Astrocyte (in vitro differentiated cells and primary cell): ENCODE results near the gene ENO3. TPM values are rescaled to one million over a fixed set of nuclear protein-coding genes. Genes with fewer than 3 reads are reported as not detected.
"Not testable (repeated sequence)": the region's sequence is repeated elsewhere in the genome, so short reads cannot be mapped to it uniquely, and the experiment has no call there.

Source experiments
- DNase-seq: peaks from one replicate; pipeline ENCODE4 v3.0.0-alpha.2; 2010; ENCODE audit warnings: low read depth
- FAIRE-seq: peaks from 2 replicates; lab custom pipeline; 2011; peaks lifted over from hg19 to GRCh38; lab: Jason Lieb, UNC
- H2AFZ ChIP-seq: 2 replicates; pipeline ENCODE4 v1.6.0; 2012; ENCODE audit warnings: low read depth, low read length, inconsistent platforms
- H3K27ac ChIP-seq: 2 replicates; pipeline ENCODE4 v1.5.1; 2011; ENCODE audit warnings: low read depth, low read length, inconsistent platforms
- H3K27me3 ChIP-seq: 2 replicates; pipeline ENCODE4 v1.6.0; 2011; ENCODE audit warnings: low read length, inconsistent platforms; ENCODE audit not compliant: insufficient read depth
- H3K36me3 ChIP-seq: 2 replicates; pipeline ENCODE4 v1.5.1; 2011; ENCODE audit warnings: low read length, inconsistent platforms; ENCODE audit not compliant: insufficient read depth
- H3K4me1 ChIP-seq: 2 replicates; pipeline ENCODE4 v1.5.1; 2011; ENCODE audit warnings: low read length, inconsistent platforms; ENCODE audit not compliant: insufficient read depth
- H3K4me2 ChIP-seq: 2 replicates; pipeline ENCODE4 v1.6.0; 2012; ENCODE audit warnings: low read length, inconsistent platforms
- H3K4me3 ChIP-seq: 2 replicates; pipeline ENCODE4 v1.5.1; 2011; ENCODE audit warnings: low read depth, mild to moderate bottlenecking, low read length, inconsistent platforms; ENCODE audit not compliant: insufficient read depth
- H3K79me2 ChIP-seq: 2 replicates; pipeline ENCODE4 v1.6.0; 2012; ENCODE audit warnings: mild to moderate bottlenecking, low read length, inconsistent platforms; ENCODE audit not compliant: insufficient read depth
- H3K9ac ChIP-seq: 2 replicates; pipeline ENCODE4 v1.6.0; 2012; ENCODE audit warnings: mild to moderate bottlenecking, low read length, inconsistent platforms
- H3K9me3 ChIP-seq: 2 replicates; pipeline ENCODE4 v1.5.1; 2012; ENCODE audit warnings: low read depth, mild to moderate bottlenecking, low read length, inconsistent platforms; ENCODE audit not compliant: insufficient read depth
- H4K20me1 ChIP-seq: 2 replicates; pipeline ENCODE4 v1.6.0; 2012; ENCODE audit warnings: low read length, inconsistent platforms; ENCODE audit not compliant: insufficient read depth
- H3K27ac Mint-ChIP-seq: one replicate; pipeline ENCODE4 v1.8.0; 2021; ENCODE audit warnings: mild to moderate bottlenecking, mixed read lengths; ENCODE audit not compliant: unreplicated experiment
- H3K27me3 Mint-ChIP-seq: one replicate; pipeline ENCODE4 v1.8.0; 2021; ENCODE audit warnings: low read depth, mixed read lengths; ENCODE audit not compliant: unreplicated experiment
- H3K36me3 Mint-ChIP-seq: one replicate; pipeline ENCODE4 v1.8.0; 2021; ENCODE audit warnings: low read depth, mixed read lengths; ENCODE audit not compliant: unreplicated experiment
- H3K4me1 Mint-ChIP-seq: one replicate; pipeline ENCODE4 v1.8.0; 2021; ENCODE audit warnings: low read depth, mixed read lengths; ENCODE audit not compliant: unreplicated experiment
- H3K4me3 Mint-ChIP-seq: one replicate; pipeline ENCODE4 v1.8.0; 2021; ENCODE audit warnings: mild to moderate bottlenecking, moderate library complexity, mixed read lengths; ENCODE audit not compliant: unreplicated experiment
- H3K9me3 Mint-ChIP-seq: one replicate; pipeline ENCODE4 v1.8.0; 2021; ENCODE audit warnings: mild to moderate bottlenecking, mixed read lengths; ENCODE audit not compliant: unreplicated experiment
- EZH2 ChIP-seq: IDR thresholded peaks from 2 replicates; pipeline ENCODE4 v1.6.1; 2012; ENCODE audit warnings: mild to moderate bottlenecking, low read length, inconsistent platforms; ENCODE audit not compliant: insufficient read depth
- total RNA-seq: library from RNA; stranded (reverse); gene quantifications from 2 replicates; pipeline ENCODE4 v1.2.1, GENCODE V29; 2021
- TF ChIP-seq, protein P1 (sequence below): IDR thresholded peaks from 2 replicates; pipeline ENCODE4 v1.5.1; 2011; ENCODE audit warnings: low read depth, mild to moderate bottlenecking, inconsistent platforms, low read length, moderate library complexity; ENCODE audit not compliant: insufficient read depth

Gene ENO3
- total RNA-seq, 1 donor from 2014 or later, result 20.4 TPM

DNA sequence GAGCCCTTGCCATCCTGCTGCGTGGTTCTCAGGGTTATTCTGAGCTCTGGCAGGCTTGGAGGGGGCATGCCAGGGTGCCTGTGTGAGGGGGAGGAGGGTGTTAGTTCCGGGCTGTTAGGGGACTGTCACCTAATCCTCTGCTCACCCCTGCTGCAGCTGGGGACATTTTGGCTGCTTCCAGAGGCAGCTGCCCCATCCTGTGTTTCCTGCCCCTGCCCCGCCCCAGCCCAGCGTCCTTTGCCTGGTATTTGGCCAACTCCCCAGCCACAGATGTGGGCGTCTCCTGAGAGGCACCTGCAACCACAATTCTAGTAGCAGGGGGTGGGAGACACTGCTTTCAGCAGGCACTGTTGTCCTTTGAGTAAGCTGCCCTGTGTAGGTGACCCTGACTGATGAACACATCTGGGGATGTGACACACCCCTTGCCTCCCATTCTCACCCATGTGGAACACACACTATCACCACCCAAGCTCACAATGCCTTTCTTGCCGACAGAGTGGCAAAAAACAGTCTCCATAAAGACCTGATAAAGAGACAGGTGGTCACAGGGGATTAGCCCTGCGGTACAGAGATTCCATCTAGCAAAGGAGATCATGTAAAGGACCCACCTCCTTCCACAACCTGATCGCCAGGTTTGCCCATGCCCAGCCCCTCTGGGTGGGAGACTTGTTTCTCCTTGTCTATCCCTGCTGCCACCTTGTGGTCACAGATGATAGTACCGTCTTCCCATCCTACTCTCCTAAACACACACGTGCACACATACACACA lies 47.7 kb upstream of the ENO3 start, which contains the start of gene CHRNE:
Gene CHRNE (minus strand): TSS at position 48 of the 768 bp plus-strand sequence. CDS start 35 bp downstream, at position 13.
- H2AFZ ChIP-seq, result no peak within 1 kb of the TSS
- Mint-ChIP-seq H3K27ac (no peak within 1 kb of the TSS), H3K4me3 (no peak within 1 kb of the TSS), H3K36me3 (peaks cover 16% of the 10 kb centered on the region), H3K9me3 (no peaks in the 10 kb centered on the region), H3K27me3 (no peaks in the 10 kb centered on the region), H3K4me1 (peaks cover 2% of the 10 kb centered on the region)
- no peaks in the 10 kb centered on the region for H3K36me3 ChIP-seq
- no peak within 1 kb of the TSS for H3K4me2 ChIP-seq
- no peak within 1 kb of the TSS for H3K27ac ChIP-seq
- H4K20me1 ChIP-seq, result peaks cover 4% of the 10 kb centered on the region
- no peaks in the 10 kb centered on the region for H3K9me3 ChIP-seq
- peaks cover 6% of the 10 kb centered on the region for H3K4me1 ChIP-seq
- TF ChIP-seq EZH2, result no peak
- TF ChIP-seq, protein P1, sequence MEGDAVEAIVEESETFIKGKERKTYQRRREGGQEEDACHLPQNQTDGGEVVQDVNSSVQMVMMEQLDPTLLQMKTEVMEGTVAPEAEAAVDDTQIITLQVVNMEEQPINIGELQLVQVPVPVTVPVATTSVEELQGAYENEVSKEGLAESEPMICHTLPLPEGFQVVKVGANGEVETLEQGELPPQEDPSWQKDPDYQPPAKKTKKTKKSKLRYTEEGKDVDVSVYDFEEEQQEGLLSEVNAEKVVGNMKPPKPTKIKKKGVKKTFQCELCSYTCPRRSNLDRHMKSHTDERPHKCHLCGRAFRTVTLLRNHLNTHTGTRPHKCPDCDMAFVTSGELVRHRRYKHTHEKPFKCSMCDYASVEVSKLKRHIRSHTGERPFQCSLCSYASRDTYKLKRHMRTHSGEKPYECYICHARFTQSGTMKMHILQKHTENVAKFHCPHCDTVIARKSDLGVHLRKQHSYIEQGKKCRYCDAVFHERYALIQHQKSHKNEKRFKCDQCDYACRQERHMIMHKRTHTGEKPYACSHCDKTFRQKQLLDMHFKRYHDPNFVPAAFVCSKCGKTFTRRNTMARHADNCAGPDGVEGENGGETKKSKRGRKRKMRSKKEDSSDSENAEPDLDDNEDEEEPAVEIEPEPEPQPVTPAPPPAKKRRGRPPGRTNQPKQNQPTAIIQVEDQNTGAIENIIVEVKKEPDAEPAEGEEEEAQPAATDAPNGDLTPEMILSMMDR, result peak; percentile 67
- H3K4me3 ChIP-seq, result no peak within 1 kb of the TSS
- peaks cover 2% of the 10 kb centered on the region for H3K27me3 ChIP-seq
- no peaks in the 10 kb centered on the region for H3K79me2 ChIP-seq
- FAIRE-seq (no peak), DNase-seq (peak; percentile 52)
- H3K9ac ChIP-seq, result no peak within 1 kb of the TSS

DNA sequence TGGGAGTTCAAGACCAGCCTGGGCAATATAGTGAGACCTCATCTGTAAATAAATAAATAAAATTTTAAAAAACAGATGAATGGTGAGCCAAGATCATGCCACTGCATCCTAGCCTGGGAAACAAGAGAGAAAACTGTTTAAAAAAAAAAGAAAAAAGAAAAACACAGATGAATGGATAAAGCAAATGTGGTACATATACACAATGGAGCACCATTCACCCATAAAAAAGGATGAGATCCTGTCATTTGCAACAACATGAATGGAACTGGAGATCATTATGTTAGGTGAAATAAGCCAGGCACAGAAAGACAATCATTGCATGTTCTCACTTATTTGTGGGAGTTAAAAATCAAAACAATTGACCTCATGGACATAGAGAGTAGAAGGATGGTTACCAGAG lies 44.3 kb upstream of the ENO3 start:
- H3K4me1 Mint-ChIP-seq, H3K36me3 Mint-ChIP-seq, H3K9ac ChIP-seq, H3K27ac ChIP-seq, H3K36me3 ChIP-seq, H3K27ac Mint-ChIP-seq, H3K4me1 ChIP-seq, H3K9me3 ChIP-seq, H2AFZ ChIP-seq, FAIRE-seq, DNase-seq, H3K27me3 Mint-ChIP-seq, H4K20me1 ChIP-seq, H3K9me3 Mint-ChIP-seq, H3K4me2 ChIP-seq, H3K27me3 ChIP-seq, H3K4me3 Mint-ChIP-seq, H3K4me3 ChIP-seq, H3K79me2 ChIP-seq: not testable (repeated sequence)

DNA sequence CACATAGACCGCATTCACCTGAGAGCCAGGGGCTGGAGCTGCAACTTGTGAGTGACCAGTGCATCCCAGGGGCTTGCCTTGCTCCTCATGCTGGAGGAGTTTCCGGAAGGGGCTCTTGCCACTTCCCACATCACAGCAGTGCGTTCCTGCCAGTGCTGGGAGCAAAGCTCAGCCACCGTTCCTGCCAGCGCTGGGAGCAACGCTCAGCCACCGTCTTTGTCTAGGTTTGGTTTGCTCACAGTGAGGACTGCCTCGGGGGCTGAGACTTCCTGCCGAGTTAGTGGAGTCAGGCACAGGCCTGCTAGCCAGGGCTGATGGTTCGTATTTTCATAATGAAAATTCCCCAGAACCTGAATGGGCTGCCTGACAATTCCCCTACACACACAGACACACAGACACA lies 42.6 kb upstream of the ENO3 start:
- no peak overlapping the region for H3K4me3 ChIP-seq
- no peaks in the 10 kb centered on the region for H3K79me2 ChIP-seq
- Mint-ChIP-seq H3K27ac (no peak overlapping the region), H3K4me3 (no peak overlapping the region), H3K27me3 (no peaks in the 10 kb centered on the region), H3K4me1 (peaks cover 2% of the 10 kb centered on the region), H3K36me3 (no peaks in the 10 kb centered on the region), H3K9me3 (no peaks in the 10 kb centered on the region)
- no peaks in the 10 kb centered on the region for H3K36me3 ChIP-seq
- H3K9me3 ChIP-seq, result no peaks in the 10 kb centered on the region
- DNase-seq (no peak), FAIRE-seq (no peak)
- peaks cover 4% of the 10 kb centered on the region for H3K4me1 ChIP-seq
- no peak overlapping the region for H3K27ac ChIP-seq
- TF ChIP-seq, protein P1, result no peak
- TF ChIP-seq EZH2, result no peak
- H3K4me2 ChIP-seq, result peak overlapping the region; percentile 59
- peak overlapping the region; percentile 57 for H3K9ac ChIP-seq
- H3K27me3 ChIP-seq, result no peaks in the 10 kb centered on the region
- H2AFZ ChIP-seq, result peak overlapping the region; percentile 50
- no peaks in the 10 kb centered on the region for H4K20me1 ChIP-seq
